COR-L47 (cell line): Measurements from ENCODE around the gene BGLAP.

ENCODE experiments used
- DNase-seq: peaks from one replicate; lab custom pipeline; 2025; lab: John Stamatoyannopoulos, UW

The BGLAP gene

GRCh38 chr1:156291226-156292061 lies 49.5 kb downstream of the BGLAP start:
- no peak for DNase-seq
